Measurements from ENCODE around the gene SP110. TPM values are rescaled to one million over a fixed set of nuclear protein-coding genes. Genes with fewer than 3 reads are reported as not detected.
"Not testable (repeated sequence)": the region's sequence is repeated elsewhere in the genome, so short reads cannot be mapped to it uniquely, and the experiment has no call there.

Gene SP110
- total RNA-seq, 1 experiment from 2014 or later = 16.4 TPM

DNA sequence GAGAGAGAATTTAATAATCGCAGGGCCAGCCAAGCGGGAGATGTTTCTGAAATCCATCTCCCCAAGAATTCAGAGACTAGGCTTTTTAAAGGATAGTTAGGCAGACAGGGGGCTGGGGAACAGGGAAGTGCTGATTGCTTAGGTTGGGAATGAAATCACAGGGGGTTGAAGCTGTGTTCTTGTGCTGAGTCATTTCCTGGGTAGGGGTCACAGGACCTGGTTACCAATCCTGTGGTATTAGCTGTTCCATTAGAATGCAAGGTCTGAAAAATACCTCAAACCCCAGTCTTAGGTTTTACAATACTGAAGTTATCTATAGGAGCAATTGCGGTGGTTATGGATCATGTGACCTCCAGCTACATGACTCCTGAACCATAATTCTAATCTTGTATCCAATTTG, 10.3 kb upstream of the SP110 start:
- in situ Hi-C loops (cut with HindIII; ENCODE audit: low pct_unique_long_range_greater_than_20kb, low sequenced_read_pairs) = no loop called here
- DNase-seq (ENCODE audit: low read depth, low spot score) = peak; percentile 4

DNA sequence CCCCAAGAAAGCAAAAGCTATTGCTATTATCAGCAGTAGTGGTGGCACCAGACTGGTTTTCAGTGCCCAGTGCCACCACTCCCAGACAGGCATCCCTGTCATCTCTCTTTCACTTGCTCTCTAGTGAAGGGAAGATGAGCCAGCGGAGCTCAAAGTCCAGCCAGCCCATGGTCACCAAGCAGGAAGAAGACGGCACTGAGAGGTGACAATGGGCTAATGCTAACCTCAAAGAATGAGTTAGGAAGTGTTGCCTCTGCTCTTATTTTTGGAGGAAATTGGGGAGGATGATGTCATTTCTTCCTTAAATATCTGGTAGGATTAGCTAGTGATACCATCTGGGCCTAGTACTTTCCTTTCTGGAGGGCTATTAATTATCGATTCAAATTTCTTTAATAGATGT, 7.4 kb upstream of the SP110 start:
- in situ Hi-C loops (cut with HindIII; ENCODE audit: low pct_unique_long_range_greater_than_20kb, low sequenced_read_pairs) = no loop called here
- no peak for DNase-seq (ENCODE audit: low read depth, low spot score)

DNA sequence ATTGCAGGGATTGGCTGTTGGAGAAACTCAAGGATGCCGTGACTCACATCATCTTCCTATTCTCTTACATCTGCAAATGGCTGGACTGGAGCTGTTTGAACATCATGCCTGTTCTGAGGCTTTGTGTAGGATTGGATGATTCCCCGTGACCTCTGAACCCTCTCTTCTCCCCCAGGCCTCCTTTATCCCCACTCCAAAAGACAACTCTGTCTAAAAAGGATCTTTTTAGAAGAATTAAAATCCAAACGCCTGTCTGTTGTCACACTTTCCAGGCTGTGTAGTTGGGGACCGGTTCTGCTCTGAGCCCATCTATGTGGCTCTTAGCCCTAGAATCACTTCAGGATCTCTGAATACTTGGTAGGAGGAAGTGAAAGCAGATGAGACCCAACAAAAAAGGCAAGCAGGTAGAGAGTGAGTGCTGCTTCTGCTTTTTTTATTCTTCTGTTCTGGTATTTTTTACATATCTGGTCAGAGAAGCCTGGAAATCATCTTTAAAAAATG, 6.3 kb upstream of the SP110 start:
- in situ Hi-C loops (cut with HindIII; ENCODE audit: low pct_unique_long_range_greater_than_20kb, low sequenced_read_pairs) = no loop called here
- DNase-seq (ENCODE audit: low read depth, low spot score) = no peak

DNA sequence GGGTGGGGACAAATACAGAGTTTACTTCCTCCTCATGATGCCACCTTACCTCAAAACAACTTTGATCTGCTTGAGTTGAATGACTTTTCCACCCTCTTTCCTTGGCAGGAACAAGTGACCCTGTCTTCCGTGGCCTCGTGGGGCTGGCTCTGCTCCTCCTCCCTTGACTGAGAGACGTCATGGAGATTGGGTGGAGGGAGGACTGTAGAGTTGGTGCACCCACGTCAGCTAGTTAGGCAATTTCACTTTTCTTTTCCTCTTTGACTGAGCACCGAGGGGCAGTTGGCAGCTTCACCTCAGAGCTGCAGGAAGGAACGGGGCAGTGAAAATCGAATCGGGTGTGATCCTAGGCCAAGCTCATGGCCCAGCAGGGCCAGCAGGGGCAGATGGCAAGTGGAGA, 5.7 kb upstream of the SP110 start, which contains the start of gene SP140:
Gene SP140, plus strand, starts transcription at position 251 of the 400 bp plus-strand sequence. Its CDS starts 109 bp downstream, at position 360.
- DNase-seq (ENCODE audit: low read depth, low spot score) = no peak
- in situ Hi-C loops (cut with HindIII; ENCODE audit: low pct_unique_long_range_greater_than_20kb, low sequenced_read_pairs) = no loop called here

DNA sequence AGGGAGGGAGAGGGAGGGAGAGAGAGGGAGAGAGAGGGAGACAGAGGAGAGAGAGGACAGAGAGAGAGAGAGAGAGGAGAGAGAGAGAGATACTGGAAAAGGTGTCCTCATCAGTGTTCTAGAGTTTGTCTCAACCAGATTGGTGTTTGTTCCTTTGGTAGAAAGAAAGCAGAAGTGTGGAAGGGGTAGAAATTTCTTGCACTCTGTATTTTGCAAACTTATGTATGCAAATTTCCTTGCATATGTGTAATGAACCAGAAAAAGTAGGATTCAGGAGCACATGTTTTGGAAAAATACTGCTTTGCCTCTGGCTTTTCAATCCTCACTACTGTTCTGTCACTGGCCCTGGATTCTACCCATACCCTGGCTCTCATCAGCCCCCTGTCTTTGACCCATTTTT, 4.7 kb upstream of the SP110 start:
- in situ Hi-C loops (cut with HindIII; ENCODE audit: low pct_unique_long_range_greater_than_20kb, low sequenced_read_pairs) = no loop called here
- no peak for DNase-seq (ENCODE audit: low read depth, low spot score)

DNA sequence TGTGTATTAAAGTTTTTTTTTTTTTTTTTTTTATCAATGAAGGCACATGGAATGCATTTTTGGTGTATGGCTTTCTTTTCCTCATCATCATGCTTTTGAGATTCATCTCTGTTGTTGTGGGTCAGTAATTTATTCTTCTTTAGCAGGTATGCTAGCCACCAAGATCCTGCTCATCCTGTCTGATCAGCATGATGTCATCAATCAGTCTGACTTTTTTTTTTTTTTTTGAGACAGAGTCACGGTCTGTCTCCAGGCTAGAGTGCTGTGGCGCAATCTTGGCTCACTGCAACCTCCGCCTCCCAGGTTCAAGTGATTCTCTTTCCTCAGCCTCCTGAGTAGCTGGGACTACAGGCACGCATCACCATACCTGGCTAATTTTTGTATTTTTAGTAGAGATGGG, 3.0 kb upstream of the SP110 start:
- DNase-seq (ENCODE audit: low read depth, low spot score); in situ Hi-C loops (cut with HindIII; ENCODE audit: low pct_unique_long_range_greater_than_20kb, low sequenced_read_pairs): not testable (repeated sequence)

DNA sequence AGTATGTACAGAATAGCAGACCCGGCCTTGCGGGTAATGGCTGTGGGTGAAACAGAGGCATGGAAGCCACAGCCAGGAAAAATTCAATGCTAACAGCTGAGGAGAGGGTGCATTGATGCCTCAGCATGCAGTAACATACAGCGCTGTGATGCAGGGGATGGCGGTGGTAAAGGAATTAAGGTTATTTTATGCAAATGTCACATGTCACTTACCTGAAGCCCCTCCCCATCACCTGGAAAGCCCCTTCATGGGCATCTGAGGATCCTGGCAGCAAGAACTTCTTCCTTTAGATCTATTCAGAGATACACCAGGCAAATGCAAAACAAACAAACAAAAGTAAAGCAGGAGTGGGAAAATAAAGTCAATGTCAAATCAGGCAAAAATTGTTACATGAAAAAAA, 1.7 kb upstream of the SP110 start:
- DNase-seq (ENCODE audit: low read depth, low spot score) = no peak
- in situ Hi-C loops (cut with HindIII; ENCODE audit: low pct_unique_long_range_greater_than_20kb, low sequenced_read_pairs) = no loop called here

DNA sequence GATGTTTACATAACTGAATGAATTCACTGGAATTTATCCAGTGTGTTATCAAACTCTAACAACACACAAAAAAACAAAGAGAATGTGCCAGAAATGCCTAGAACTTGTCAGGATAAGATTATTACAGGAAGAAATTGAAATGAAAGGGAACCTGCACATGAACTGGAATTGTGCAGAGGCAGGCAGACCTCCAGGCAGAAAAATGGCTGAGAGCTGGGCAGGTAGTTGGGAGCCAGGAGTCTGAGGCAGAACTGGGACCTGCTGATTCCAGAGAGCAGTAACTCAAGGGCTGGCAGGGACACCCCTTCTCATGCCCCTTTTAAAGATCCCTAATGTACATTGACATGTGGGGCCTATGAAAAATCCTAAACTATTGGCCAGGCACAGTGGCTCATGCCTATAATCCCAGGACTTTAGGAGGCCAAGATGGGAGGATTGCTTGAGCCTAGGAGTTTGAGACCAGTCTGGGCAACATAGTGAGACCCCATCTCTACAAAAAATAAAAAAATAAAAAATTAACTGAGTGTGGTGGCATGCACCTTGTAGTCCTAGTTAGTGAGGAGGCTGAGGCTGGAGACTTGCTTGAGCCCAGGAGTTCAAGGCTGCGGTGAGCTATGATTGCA, 674 bp upstream of the SP110 start:
- no peak for DNase-seq (ENCODE audit: low read depth, low spot score)
- in situ Hi-C loops (cut with HindIII; ENCODE audit: low pct_unique_long_range_greater_than_20kb, low sequenced_read_pairs) = no loop called here

DNA sequence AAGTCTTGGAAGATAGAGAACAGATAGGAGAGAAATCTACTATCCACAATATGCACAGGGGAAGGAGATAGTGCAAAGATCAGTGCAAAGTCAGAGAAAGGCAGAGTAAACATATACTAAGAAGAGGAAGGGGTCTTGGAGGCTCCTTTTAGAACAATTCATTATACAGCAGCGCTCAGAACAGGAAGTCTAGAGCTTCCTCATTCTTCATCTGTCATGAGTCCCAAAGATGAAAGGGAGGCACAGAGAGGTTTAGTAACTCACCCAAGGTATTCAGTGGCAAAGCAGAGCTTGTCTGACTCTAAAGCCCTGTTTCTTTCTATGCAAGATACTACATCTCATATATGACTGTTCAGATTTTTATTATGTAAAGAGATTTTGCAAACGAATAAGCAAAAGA, 1.4 kb downstream of the SP110 start:
- in situ Hi-C loops (cut with HindIII; ENCODE audit: low pct_unique_long_range_greater_than_20kb, low sequenced_read_pairs) = no loop called here
- no peak for DNase-seq (ENCODE audit: low read depth, low spot score)

DNA sequence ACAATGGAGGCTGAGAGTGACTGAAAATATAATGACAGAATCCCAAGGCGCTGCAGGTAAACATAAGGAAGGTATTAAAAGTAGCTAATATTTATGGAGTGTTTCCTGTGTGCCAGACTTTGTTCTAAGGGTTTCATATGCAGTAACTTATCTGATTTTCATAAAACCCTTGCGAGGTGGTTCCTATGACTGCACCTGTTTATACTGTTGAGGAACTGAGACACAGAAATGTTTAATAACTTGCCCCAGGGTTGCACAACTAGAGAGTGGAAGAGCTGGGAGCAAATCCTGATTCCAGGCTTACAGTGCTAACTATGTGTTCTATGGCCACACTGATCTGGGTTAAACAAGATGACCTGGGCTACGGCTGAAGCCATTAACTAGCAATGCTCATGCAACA, 2.4 kb downstream of the SP110 start:
- no peak for DNase-seq (ENCODE audit: low read depth, low spot score)
- in situ Hi-C loops (cut with HindIII; ENCODE audit: low pct_unique_long_range_greater_than_20kb, low sequenced_read_pairs) = no loop called here

DNA sequence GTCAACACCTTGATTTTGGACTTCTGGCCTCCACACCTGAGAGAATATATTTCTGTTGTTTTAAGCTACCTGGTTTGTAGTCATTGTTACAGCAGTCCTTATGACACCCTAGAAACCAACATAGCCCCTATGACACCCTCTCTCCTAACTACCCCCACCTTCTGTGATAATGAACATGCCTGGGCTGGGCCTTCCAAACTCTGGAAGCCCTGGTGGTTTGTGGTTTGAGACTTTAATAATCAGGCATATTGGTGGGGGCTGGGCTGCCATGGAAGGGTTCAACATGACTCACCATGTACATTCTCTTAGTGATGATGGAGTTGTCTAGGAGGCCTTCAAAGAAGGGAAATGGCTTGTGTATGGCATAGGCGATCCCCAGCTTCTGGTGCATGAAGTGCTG, 3.3 kb downstream of the SP110 start:
- in situ Hi-C loops (cut with HindIII; ENCODE audit: low pct_unique_long_range_greater_than_20kb, low sequenced_read_pairs) = no loop called here
- no peak for DNase-seq (ENCODE audit: low read depth, low spot score)

DNA sequence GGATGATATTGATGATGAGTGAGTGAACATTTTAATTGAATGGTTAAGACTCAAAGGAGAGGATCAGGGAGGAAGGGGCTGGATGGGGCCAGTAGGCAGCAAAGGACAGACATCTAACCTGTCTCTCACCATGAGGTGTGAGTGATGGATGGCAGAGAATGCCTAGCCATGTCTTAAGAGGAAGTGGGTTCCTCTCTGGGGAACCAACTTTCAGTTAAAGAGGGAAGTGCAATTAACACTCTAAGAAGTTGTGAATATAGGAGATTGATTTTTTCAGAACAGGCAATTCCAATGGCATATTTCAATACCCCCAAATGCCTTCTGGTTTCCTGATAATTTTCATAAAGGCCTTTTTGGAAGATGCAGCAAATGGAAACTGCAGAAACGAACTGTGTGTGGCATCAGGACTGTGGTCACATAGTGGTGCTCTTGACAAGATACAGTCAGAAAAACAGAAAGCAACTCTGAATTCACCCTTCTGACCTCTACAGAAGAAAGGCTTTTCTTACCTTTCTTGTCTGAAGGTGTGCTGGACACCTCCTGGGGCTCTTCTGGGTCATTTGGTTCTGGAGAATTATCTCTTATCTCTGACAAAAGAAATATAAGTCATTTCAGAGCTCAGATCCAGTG, 10.2 kb downstream of the SP110 start:
- DNase-seq (ENCODE audit: low read depth, low spot score) = no peak
- in situ Hi-C loops (cut with HindIII; ENCODE audit: low pct_unique_long_range_greater_than_20kb, low sequenced_read_pairs) = no loop called here

DNA sequence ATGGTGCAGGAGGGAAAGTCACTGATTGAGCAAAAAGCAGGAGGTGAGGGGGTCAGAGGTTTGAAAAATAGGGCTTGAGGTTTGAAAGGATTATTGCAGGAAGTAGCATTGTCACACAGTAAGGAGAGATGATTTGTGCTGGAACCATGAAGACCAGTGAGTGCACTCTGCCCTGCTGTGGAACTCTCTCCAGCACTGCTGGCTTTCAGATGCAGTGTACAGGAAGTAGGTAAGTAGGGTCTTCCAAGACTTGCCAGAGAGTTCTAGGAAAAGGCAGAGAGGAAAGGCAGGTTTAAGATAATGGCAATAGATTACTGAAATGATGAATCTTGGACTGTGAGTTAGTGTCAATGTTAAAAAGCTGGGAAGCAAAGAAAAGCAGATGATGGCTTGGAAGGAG, 11.2 kb downstream of the SP110 start:
- DNase-seq (ENCODE audit: low read depth, low spot score) = no peak
- in situ Hi-C loops (cut with HindIII; ENCODE audit: low pct_unique_long_range_greater_than_20kb, low sequenced_read_pairs) = no loop called here

DNA sequence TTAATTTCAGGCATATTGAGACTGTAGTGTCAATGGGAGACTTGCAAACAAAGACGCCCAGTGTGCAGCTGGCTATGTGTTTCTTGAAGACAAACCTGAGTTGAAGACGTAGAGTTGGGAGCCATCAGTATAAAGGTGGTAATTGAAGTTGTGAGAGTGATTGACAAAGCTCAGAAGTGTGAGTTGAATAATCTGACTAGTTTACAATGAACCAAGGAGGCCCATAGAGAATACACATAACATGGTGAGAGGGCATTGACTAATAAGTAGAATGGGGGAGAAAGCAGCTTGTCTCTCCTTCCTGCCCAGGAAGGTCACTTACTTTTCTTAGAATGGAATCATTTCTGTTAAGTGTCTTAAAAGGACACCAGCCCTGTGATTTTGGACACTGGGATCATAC, 14.1 kb downstream of the SP110 start:
- in situ Hi-C loops (cut with HindIII; ENCODE audit: low pct_unique_long_range_greater_than_20kb, low sequenced_read_pairs) = no loop called here
- DNase-seq (ENCODE audit: low read depth, low spot score) = no peak

DNA sequence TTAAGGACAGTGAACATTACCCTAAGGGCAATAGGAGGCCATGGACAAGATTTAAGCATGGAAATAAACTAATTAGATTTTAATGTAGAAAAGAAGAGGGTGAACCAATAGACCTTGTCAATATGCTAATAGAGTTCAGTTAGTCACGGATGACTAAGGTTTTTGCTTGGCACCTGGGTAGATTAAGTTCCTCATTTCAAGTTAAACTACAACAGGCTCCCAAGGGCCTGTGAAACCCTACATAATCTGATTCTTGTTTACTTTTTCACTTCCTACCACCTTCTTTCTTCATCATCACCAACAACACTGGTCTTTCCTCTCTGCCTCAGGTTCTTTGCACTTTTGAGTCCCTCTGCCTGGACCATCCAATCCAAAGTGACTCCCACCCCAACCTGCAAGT, 14.8 kb downstream of the SP110 start:
- no peak for DNase-seq (ENCODE audit: low read depth, low spot score)

DNA sequence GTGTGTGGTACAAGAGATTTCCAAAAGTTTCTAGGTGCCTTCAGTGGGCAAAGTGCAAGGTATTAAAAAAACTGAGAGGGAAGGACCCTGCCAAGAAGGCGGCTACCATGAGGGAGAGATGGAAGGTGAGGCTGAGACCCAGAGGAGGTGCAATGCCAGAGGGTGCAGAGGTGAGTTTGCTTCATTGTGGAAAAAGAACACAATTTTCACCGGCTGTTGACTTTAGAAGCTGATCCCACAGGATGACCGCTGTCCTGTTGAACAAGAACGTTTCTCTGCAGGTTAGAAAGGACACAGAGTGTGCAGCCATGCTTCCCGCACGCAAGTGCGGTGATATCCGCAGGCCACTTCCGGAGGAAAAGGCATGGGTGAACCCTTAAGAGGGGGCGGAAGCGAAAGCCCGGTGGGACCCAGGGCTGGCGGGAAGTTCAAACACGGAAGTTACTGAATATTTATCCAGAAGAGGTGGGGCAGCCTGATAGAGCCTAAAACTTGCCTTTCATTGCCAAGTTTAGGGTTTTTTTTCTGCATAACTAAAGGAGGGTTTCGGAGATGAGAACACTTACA, 16.6 kb downstream of the SP110 start:
- in situ Hi-C loops (cut with HindIII; ENCODE audit: low pct_unique_long_range_greater_than_20kb, low sequenced_read_pairs) = no loop called here

More for the DNA sequence above, 14.8 kb downstream of the SP110 start:
- in situ Hi-C loops (cut with HindIII; ENCODE audit: low pct_unique_long_range_greater_than_20kb, low sequenced_read_pairs) = no loop called here

DNA sequence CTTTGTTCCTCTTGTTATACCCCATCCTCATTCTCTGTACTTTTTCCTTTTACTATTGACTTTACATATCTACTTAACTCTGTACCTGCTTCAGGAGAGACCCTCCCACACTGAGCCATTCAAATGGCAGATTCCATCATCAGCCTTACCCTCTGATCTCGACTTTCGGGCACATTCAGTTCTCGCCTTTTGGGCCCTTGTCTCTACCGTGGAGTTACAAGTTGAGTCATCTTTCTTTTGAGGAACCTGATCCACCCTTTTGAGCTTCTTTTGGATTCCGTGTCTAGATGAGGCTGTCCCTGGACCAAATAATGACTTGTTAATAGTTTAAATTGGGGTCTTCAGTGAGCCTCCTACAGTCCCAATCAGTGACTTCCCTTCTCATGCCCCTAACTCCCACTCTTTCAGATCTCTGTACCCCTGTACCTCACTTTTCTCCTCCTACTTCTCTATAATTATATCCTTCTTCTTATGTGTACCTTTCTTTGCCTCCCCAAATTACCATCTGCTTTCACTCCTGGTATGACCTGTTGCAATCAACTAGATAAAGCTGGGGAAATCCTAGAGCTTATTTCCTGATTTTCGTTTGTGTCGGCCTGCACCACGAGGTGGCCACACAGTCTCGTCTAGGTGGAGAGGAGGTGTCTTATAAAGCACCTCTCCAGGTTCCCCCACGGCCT, 17.2 kb downstream of the SP110 start:
- DNase-seq (ENCODE audit: low read depth, low spot score) = no peak
- in situ Hi-C loops (cut with HindIII; ENCODE audit: low pct_unique_long_range_greater_than_20kb, low sequenced_read_pairs) = no loop called here

More for the DNA sequence above, 16.6 kb downstream of the SP110 start:
- DNase-seq (ENCODE audit: low read depth, low spot score) = no peak

DNA sequence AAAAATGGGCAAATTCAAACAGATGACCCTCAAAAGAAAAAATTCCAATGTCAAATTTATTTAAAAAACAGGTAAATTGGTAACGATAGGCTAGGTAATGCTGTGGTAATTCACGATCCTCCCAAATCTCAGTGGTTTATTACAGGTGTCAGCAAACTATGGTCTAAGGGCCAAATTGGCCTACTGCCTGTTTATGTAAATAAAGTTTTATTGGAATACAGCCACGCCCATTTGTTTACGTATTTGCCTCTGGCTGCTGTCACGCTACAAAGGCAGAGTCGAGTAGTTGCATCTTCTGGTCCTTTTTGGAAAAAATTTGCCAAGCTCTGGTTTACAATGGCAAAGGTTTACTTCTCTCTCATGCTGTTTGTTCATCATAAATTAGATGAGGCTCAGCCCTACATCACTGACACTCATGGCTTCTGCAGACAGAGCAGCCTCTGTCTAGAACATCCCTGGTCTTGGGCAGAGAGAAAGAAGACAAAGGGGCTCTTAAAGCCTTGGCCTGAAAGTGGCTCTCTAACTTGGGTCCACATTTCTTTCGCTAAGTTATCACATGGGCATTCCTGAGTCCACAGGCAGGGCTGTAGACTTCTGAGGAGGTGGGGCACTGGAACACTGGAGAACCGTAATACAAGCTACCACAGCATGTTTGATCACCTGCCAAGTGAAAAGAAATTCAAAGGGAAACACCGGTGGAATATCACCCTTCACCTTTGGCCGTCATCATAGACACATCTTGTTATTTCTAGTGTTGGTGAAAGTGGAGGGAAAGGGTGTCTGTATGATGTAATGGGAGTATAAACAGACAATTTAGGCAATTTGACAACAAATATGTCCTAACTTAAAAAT, 34.8 kb downstream of the SP110 start:
- DNase-seq (ENCODE audit: low read depth, low spot score) = peak; percentile 71
- in situ Hi-C loops (cut with HindIII; ENCODE audit: low pct_unique_long_range_greater_than_20kb, low sequenced_read_pairs) = no loop called here

Measured in SK-MEL-5 (cell line).